HG03025 (cell line): ENCODE measurements around the gene PNLIPRP2.

Experiments
- ATAC-seq: cut with Tn5 transposase; IDR thresholded peaks from one replicate; pipeline ENCODE4 v1.9.1; 2021; ENCODE audit warnings: mild to moderate bottlenecking, moderate library complexity; ENCODE audit not compliant: unreplicated experiment, low FRiP score

The PNLIPRP2 gene

DNA sequence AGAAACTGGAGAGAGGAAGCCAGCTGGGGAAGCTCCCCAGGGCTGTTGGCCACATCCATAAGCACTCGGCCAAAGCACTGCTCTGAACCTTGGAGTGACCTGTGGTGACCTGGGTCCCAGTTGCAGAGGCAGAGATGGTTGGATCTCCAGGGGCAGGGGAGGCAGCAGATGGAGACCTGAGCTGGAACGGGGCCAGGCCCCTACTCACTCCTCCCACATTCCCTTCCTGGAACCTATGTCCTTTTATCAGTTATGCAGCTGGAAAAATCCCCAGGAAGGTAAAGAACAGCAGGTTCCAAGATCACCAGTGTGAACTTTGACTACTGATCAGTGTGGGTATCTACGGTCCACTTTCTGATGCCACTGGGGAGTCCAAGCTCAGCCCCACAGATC lies 9.6 kb upstream of the PNLIPRP2 start:
- ATAC-seq = no peak

DNA sequence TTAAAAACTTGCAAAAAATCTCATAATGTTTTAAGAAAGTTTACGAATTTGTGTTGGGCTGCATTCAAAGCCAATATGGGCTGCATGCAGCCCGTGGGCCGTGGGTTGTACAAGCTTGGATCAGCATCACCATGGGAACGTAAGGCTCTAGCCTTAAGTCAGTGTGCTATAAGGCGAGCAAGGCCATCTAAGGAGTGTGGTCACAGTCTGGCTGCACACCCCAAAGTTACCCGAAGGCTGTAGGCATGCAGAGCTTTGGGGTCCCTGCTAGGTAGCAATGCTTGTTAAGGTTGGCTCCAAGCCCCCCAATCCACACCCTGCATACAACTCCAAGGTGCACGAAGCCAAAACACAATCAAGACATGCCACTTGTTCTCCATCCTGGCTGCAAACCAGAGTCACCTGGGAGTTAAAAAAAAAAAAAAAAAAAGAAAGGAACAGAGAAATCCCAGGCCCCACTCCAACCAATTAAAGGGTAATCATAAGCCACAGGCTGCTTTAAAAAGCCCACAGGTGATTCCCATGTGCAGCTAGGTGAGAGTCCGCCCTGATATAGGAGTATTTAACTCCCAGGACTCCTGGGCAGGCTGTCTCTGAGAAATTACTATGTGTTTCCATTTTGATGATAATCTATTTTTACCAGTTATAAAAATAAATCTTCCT lies 8.5 kb upstream of the PNLIPRP2 start:
- no peak for ATAC-seq

- ATAC-seq = no peak
Observed at GRCh38 chr10:116613471-116613870, 7.3 kb upstream of the PNLIPRP2 start.

GRCh38 chr10:116614796-116615195 lies 6.0 kb upstream of the PNLIPRP2 start:
- no peak for ATAC-seq

DNA sequence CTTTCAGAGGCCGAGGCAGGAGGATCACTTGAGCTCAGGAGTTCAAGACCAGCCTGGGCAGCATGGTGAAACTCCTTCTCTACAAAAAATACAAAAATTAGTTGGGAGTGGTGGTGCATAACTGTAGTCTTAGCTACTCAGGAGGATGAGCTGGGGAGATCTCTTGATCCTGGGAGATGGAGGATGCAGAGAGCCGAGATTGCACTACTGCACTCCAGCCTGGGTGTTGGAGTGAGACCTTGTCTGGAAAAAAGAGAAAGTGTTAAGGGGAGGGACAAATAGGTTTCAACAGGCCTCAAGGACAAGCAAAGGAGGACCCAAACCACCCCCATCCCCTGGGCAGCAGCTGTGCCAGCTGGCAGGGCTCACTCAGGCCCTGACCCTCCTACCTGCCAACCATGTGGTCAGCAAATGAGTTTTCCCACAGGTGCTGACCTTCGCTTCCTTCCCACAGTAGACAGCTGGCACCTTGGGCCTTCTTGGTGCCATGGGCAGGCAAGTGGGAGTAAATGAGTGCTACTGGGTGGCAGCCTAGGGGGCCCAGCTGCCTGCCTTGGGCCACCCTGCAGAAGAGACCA lies 5.5 kb upstream of the PNLIPRP2 start:
- ATAC-seq = no peak

DNA sequence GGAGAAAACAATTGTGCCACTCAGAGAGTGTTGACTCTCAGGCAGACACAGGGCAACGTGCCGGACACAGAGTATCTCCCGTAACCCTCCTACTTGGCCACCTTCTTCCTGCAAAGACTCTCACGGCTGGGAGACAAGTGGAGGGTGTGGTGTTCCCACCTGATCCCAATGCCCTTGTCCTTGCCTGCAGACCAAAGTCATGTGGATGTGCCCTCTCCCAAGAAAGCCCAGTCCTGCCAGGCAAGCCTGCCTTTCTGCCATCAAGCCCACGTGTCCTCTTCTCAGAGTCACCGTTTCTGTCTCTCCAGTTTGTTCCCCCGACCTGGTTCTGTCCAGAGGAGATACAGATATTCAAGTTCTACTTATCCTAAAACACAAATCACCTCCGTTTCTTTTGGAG lies 723 bp downstream of the PNLIPRP2 start:
- ATAC-seq = no peak

DNA sequence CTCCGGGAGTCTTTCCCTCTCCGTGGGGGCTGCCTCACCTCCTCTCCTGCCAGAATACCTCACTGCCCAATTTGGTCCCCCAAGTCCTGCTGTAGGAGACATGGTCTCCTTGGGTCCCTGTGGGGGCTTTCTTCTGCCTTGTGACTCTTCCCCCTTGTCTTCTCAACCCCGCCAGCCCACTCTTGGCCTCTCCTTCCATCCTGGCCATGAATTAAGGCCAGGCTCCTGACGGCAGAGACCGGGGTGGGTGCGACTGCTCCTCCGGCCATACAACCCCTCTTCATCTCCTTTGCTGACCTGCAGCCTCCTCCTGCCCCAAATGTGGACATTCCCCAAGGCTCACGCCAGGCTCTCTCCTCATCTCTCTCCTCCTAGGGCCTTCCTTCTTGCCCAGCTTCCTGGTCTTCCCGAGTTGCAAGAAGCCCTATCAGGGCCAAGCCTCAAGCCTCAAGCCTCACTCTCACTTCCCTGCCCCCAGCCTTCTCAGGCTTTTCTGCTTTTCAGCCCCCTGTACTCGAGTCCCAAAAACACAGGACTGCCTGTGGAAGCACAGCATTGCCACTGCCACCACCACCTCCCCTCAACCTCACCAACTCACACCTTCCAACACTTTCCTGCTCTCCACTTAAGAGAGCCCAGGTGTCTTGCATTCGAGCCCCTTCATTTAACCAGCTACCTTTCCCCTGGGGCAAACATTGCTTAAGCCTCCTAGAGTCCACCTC lies 1.3 kb downstream of the PNLIPRP2 start:
- no peak for ATAC-seq

- no peak for ATAC-seq
Observed at GRCh38 chr10:116625845-116626244, 5.1 kb downstream of the PNLIPRP2 start.

DNA sequence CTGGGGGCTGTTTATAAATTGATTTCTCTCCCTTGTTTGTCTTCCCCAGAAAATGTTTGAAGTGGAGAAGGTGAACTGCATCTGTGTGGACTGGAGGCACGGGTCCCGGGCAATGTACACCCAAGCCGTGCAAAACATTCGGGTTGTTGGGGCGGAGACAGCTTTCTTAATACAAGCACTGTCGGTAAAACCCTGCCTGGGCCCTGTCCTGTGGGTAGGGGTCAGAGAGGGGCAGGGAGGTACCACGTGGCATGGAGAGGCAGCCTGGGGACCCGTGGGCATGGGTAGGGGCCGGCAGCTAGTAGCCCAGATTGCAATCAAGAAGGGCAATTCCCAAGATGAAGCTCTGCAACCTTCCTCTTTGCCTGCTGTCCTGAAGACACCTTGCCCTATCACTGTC lies 6.1 kb downstream of the PNLIPRP2 start:
- ATAC-seq = no peak

DNA sequence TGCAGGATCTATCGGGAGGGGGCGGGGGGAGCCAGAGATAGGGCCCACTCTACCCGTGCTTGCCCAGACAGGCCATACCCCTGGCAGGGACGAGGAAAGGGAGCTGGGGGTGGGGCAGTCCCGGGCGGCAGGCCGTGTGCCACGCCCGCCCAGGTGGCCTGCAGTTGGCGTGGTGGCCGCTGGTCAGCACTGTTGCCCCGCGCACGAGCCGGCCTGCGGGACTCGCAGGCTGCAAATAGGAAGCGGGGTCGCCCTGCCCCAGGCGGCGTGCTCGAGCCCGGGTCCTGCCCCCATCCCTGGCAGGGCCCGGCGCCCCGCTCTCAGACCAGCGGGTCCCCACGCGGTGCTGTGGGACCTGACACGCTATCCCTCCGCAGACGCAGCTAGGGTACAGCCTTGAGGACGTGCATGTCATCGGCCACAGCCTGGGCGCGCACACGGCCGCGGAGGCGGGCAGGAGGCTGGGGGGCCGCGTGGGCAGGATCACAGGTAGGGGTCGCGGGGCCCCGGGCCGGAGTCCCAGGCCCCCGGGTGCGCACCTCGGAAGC lies 6.7 kb downstream of the PNLIPRP2 start:
- no peak for ATAC-seq

GRCh38 chr10:116629340-116629739 lies 8.6 kb downstream of the PNLIPRP2 start:
- ATAC-seq = no peak

DNA sequence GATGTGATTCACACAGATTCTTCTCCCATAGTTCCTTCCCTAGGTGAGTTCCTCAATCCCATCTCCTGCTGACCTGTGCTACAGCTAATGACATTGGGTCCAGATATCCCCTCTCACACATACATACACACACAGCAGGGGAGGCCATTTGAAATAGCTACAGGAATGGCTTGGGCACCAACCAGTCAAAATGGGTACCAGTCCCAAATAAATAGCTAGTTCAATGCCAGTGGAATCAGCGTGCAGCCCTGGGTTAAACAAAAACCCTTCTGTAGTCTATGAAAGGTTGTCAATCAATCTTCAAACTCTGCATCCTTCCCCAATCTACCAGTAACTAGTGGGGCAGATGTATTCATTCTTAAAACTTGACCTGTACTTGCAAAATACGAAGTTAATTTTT lies 9.3 kb downstream of the PNLIPRP2 start:
- ATAC-seq = no peak

DNA sequence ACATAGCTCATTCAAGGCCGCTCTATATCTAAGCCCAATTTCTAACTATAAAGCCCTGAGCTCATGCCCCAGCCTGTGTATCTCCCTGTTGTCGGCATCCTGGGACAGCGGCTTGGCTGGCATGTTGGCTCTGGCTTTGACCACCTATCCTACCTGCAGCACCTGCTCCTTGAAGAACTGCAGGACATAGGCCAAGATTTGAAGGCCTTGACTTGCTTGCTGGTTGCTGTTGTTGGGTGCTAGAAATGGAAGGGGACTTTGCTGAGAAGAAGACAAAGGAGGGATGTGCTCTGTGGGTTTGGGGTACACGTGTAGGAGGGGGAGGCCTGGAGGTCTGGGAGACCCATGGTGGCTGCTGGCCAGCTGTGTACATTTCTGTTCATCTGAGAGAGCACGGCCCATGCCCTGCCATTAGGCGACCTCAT lies 11.1 kb downstream of the PNLIPRP2 start:
- no peak for ATAC-seq

- ATAC-seq = no peak
Observed at GRCh38 chr10:116632596-116633215, 12.0 kb downstream of the PNLIPRP2 start.

DNA sequence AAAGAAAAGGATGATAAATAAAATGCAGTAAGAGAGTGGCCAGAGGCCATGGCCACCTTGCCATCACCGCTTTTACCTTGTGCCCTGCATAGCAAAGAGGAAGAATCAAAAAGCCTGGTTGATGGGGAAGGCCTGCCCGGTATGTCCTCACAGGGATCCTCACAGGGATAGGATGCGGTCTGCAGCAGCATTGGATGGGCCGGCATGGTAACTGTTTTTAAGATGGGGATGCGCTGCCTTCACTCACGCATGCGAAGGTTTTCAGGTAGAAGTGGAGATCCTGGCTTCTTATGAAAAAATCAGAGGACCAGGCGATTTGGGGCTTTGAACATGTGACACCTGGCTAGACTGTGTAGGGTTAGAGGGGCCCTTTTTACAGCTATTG lies 12.5 kb downstream of the PNLIPRP2 start:
- no peak for ATAC-seq

DNA sequence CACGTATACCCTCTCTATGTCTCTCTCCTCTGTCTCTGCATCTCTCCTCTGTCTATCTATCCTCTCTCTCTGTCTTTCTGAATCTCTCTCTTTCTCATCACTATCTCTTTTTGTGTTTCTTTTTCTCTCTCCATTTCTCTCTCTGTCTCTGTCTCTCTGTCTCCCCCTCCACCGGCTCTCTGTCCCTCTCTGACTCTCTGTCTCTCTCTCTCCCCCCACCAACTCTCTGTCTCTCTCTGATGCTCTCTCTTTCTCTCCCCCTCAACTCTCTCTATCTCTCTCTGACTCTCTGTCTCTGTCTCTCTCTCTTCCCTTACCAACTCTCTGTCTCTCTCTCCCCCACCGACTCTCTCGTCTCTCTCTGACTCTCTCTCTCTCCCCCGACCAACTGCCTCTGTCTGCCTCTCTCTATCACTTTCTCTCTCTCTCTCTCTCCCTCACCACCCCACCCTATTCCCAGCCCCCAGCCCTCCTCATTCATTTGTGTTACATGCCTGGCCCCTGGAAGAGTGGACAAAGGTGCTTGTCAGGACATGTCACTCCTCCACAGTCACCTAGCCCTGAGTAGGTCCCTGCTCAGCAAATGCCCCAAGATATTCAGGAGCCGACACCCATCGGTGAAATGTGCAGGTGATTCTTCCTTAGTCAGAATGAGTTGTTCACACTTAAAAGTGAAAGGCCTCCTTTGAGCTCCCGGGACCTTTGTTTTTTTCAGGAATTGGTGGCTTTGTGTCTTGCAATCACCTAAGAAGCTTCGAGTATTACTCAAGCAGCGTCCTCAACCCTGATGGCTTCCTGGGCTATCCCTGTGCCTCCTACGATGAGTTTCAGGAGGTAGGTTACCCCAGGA lies 13.6 kb downstream of the PNLIPRP2 start:
- no peak for ATAC-seq

- no peak for ATAC-seq
Observed at GRCh38 chr10:116636385-116636784, 15.6 kb downstream of the PNLIPRP2 start.

GRCh38 chr10:116636976-116637375 lies 16.2 kb downstream of the PNLIPRP2 start:
- ATAC-seq = no peak

- ATAC-seq = no peak
Observed at GRCh38 chr10:116637830-116638229, 17.1 kb downstream of the PNLIPRP2 start.

- ATAC-seq = no peak
Observed at GRCh38 chr10:116646502-116646901, 25.7 kb downstream of the PNLIPRP2 start.
